MCF 10A (cell line): Measurements from ENCODE around the gene LRRC1. TPM values are rescaled to one million over a fixed set of nuclear protein-coding genes. Genes with fewer than 3 reads are reported as not detected.

Experiments used
- BruUV-seq: library from RNA; stranded (reverse); fragments of 400-500 nt; replicated peaks from 2 replicates; lab custom pipeline; 2021; lab: Mats Ljungman, UMichigan
- CTCF ChIA-PET: fragments of 300-600 bp; sonication (Branson Sonifier 250); formaldehyde crosslinking; extraction: SDS; loops from one replicate; lab custom pipeline; 2021; ENCODE audit warnings: antibody characterized with exemption, inconsistent platforms; lab: Yijun Ruan, JAX
- POLR2A ChIA-PET: fragments of 300-600, 350-650 bp; sonication (Branson Sonifier 250); formaldehyde crosslinking; extraction: SDS; loops from one replicate; lab custom pipeline; 2020; ENCODE audit warnings: antibody characterized with exemption, inconsistent platforms; lab: Yijun Ruan, JAX
- DNase-seq: peaks from one replicate; pipeline ENCODE4 v3.0.0-alpha.2; 2018; ENCODE audit not compliant: unreplicated experiment
- H3K27ac Mint-ChIP-seq: one replicate; pipeline ENCODE4 v1.8.0; 2022; ENCODE audit warnings: mild to moderate bottlenecking, low read depth, mixed read lengths; ENCODE audit not compliant: unreplicated experiment
- H3K27me3 Mint-ChIP-seq: one replicate; pipeline ENCODE4 v1.8.0; 2022; ENCODE audit warnings: mixed read lengths; ENCODE audit not compliant: insufficient read depth, unreplicated experiment
- H3K36me3 Mint-ChIP-seq: one replicate; pipeline ENCODE4 v1.8.0; 2022; ENCODE audit warnings: mild to moderate bottlenecking, moderate library complexity, mixed read lengths; ENCODE audit not compliant: insufficient read depth, unreplicated experiment
- H3K4me1 Mint-ChIP-seq: one replicate; pipeline ENCODE4 v1.8.0; 2022; ENCODE audit warnings: mixed read lengths; ENCODE audit not compliant: insufficient read depth, unreplicated experiment
- H3K4me3 Mint-ChIP-seq: one replicate; pipeline ENCODE4 v1.8.0; 2022; ENCODE audit warnings: mild to moderate bottlenecking, moderate library complexity, mixed read lengths; ENCODE audit not compliant: unreplicated experiment
- H3K9me3 Mint-ChIP-seq: one replicate; pipeline ENCODE4 v1.8.0; 2022; ENCODE audit warnings: mixed read lengths; ENCODE audit not compliant: unreplicated experiment
- intact Hi-C: fragments of 100-400 bp; cut with micrococcal nuclease; formaldehyde crosslinking; loops from 2 replicates; pipeline ENCODE4 v1.14.1; 2022
- total RNA-seq: library from RNA; stranded (reverse); gene quantifications from 2 replicates; pipeline ENCODE4 v1.2.3, GENCODE V29; 2022
- TF ChIP-seq, protein P1 (sequence below): fragments of 200-600 bp; IDR thresholded peaks from one replicate; pipeline ENCODE4 v1.8.0; 2022; ENCODE audit warnings: antibody characterized with exemption, mild to moderate bottlenecking; ENCODE audit not compliant: unreplicated experiment

The LRRC1 gene
- total RNA-seq, 1 experiment from 2014 or later = 18.6 TPM

DNA sequence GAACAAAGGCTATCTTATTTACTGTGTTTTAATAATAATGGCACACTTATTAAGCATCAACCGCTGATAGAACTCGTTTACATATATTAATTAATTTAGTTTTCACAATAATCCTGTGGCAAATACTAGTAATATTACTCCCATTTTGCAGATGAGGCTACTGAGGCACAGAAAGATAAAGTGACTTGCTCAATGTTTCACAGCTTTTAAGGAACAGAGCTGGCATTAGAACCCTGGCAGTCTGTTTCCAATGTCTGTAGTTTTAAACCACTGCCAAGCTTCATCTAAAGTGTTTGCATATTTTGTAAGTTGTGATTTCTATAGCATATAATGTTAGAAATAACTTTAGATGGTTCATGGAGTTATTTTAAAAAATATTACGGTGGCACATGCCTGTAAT is 38.4 kb upstream of the LRRC1 start:
- TF ChIP-seq, protein P1, sequence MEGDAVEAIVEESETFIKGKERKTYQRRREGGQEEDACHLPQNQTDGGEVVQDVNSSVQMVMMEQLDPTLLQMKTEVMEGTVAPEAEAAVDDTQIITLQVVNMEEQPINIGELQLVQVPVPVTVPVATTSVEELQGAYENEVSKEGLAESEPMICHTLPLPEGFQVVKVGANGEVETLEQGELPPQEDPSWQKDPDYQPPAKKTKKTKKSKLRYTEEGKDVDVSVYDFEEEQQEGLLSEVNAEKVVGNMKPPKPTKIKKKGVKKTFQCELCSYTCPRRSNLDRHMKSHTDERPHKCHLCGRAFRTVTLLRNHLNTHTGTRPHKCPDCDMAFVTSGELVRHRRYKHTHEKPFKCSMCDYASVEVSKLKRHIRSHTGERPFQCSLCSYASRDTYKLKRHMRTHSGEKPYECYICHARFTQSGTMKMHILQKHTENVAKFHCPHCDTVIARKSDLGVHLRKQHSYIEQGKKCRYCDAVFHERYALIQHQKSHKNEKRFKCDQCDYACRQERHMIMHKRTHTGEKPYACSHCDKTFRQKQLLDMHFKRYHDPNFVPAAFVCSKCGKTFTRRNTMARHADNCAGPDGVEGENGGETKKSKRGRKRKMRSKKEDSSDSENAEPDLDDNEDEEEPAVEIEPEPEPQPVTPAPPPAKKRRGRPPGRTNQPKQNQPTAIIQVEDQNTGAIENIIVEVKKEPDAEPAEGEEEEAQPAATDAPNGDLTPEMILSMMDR = no peak
- H3K27me3 Mint-ChIP-seq = no peaks in the 10 kb centered on the region
- ChIA-PET POLR2A (interaction anchor here (1.1 to 10.9 kb wide), 2 partner anchors 10 to 38 kb away, joined by 5 to 266 read pairs; partner anchors contain the start of gene LRRC1), CTCF (interaction anchor here (1.5 kb wide), 1 partner anchor 44 kb away, joined by 4 read pairs; no protein-coding TSS in a partner anchor)
- H3K4me3 Mint-ChIP-seq = no peak overlapping the region
- BruUV-seq = no TSS peak
- H3K27ac Mint-ChIP-seq = peak overlapping the region; percentile 51
- peaks cover 21% of the 10 kb centered on the region for H3K4me1 Mint-ChIP-seq
- H3K36me3 Mint-ChIP-seq = no peaks in the 10 kb centered on the region
- intact Hi-C loops = no loop called here
- DNase-seq = no peak
- peaks cover 8% of the 10 kb centered on the region for H3K9me3 Mint-ChIP-seq

DNA sequence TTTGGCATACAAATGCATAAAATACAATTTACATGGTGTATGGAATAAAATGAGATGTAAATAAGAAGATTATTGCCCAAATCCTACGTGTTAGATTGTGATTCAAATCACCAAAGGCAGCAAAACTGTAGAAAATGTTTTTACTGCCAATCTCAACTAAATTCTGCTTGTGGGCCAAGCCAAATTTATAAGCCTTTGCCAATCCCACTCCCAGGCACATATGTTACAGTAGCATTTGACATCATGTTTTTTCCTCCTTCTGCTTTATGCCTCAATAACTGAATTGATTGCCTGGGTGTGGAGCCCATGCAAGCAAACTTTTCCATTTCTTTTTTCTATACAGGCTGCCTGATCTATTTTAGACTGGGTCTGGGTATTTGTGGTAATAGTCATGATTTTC is 36.3 kb upstream of the LRRC1 start:
- H3K27ac Mint-ChIP-seq = no peak overlapping the region
- CTCF ChIA-PET = interaction anchor here (1.7 kb wide), 1 partner anchor 33 kb away, joined by 10 read pairs; no protein-coding TSS in a partner anchor

DNA sequence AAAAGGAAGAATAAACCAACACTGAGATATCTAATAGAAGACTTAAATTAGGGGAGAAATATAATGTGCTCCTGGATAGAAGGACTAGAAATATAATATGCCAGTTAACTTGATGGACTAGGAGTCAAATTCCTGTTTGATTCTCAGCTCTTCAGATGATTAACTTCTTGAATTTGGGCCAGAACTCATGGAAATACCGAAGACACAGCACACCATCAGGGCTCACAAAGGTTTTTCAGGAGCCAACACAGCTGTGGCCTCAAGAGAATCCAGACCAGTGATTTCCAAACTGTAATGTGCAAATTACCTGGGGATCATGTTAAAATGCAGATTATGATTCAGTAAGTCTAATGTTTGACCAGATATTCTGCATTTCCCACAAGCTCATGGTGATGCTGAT is 33.8 kb upstream of the LRRC1 start:
- no peak overlapping the region for H3K4me3 Mint-ChIP-seq

More for the DNA sequence above, 36.3 kb upstream of the LRRC1 start:
- BruUV-seq = no TSS peak
- Mint-ChIP-seq H3K27me3 (no peaks in the 10 kb centered on the region), H3K36me3 (no peaks in the 10 kb centered on the region), H3K9me3 (peaks cover 8% of the 10 kb centered on the region), H3K4me1 (peaks cover 5% of the 10 kb centered on the region), H3K4me3 (no peak overlapping the region)
- intact Hi-C loops = no loop called here
- POLR2A ChIA-PET = interaction anchor here (1.9 kb wide), 1 partner anchor 24 kb away, joined by 6 read pairs; no protein-coding TSS in a partner anchor
- DNase-seq = no peak
- TF ChIP-seq, protein P1 = no peak

DNA sequence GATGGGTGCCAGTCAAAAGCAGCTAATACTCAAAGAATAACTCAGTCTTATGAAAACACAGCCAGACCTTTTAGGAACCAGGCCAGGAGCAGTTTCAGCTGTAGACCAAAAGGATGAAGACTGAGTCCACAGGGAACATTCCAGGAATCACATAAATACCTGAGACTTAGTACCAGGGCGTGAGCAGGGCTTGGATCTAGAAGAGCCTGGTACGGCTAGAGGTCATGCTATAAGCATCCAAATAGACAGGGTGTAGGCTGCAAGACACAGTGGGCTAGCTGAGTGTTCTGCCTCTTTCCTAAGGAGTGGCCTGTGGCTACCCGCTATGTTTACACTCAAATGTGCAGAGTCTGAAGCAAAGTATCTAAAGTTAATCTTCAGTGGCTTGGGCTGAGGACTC is 29.5 kb upstream of the LRRC1 start:
- CTCF ChIA-PET = interaction anchor here (0.7 to 1.6 kb wide), 2 partner anchors 30 to 114 kb away, joined by 3 to 6 read pairs; no protein-coding TSS in a partner anchor

More for the DNA sequence above, 33.8 kb upstream of the LRRC1 start:
- intact Hi-C loops = no loop called here
- DNase-seq = no peak
- BruUV-seq = no TSS peak
- peaks cover 3% of the 10 kb centered on the region for H3K9me3 Mint-ChIP-seq
- TF ChIP-seq, protein P1 = no peak
- no peaks in the 10 kb centered on the region for H3K36me3 Mint-ChIP-seq
- POLR2A ChIA-PET = interaction anchor here (1.1 to 3.2 kb wide), 4 partner anchors 9 to 33 kb away, joined by 4 to 26 read pairs (median 6); partner anchors contain the start of gene LRRC1
- H3K27me3 Mint-ChIP-seq = no peaks in the 10 kb centered on the region
- H3K4me1 Mint-ChIP-seq = peaks cover 6% of the 10 kb centered on the region
- CTCF ChIA-PET = interaction anchor here (1.5 kb wide), 1 partner anchor 194 kb away, joined by 4 read pairs; no protein-coding TSS in a partner anchor
- no peak overlapping the region for H3K27ac Mint-ChIP-seq

More for the DNA sequence above, 29.5 kb upstream of the LRRC1 start:
- H3K27ac Mint-ChIP-seq = no peak overlapping the region
- no peak overlapping the region for H3K4me3 Mint-ChIP-seq
- no peaks in the 10 kb centered on the region for H3K27me3 Mint-ChIP-seq
- no TSS peak for BruUV-seq
- TF ChIP-seq, protein P1 = no peak
- peaks cover 10% of the 10 kb centered on the region for H3K4me1 Mint-ChIP-seq
- no peak for DNase-seq
- peaks cover 11% of the 10 kb centered on the region for H3K9me3 Mint-ChIP-seq
- POLR2A ChIA-PET = interaction anchor here (0.9 to 3.0 kb wide), 2 partner anchors 29 to 31 kb away, joined by 3 to 10 read pairs; partner anchors contain the start of gene LRRC1
- no peaks in the 10 kb centered on the region for H3K36me3 Mint-ChIP-seq
- intact Hi-C loops = no loop called here
